Activated CD4-positive, alpha-beta T cell treated with anti-CD3 and anti-CD28 coated beads, Interleukin-2, amount 10 ng/mL, durations not matched to agents 24 days and 14 days (primary cell): ENCODE data around the gene GOLGA8S. TPM values are rescaled to one million over a fixed set of nuclear protein-coding genes. Genes with fewer than 3 reads are reported as not detected.
"Not testable (repeated sequence)": the region's sequence is repeated elsewhere in the genome, so short reads cannot be mapped to it uniquely, and the experiment has no call there.

Source experiments
- DNase-seq: peaks from one replicate; pipeline ENCODE4 v3.0.0; 2022
- H3K27ac Mint-ChIP-seq: one replicate; pipeline ENCODE4 v1.8.0; 2022; ENCODE audit warnings: mild to moderate bottlenecking, mixed read lengths
- H3K27me3 Mint-ChIP-seq: one replicate; pipeline ENCODE4 v1.8.0; 2022; ENCODE audit warnings: mixed read lengths
- H3K36me3 Mint-ChIP-seq: one replicate; pipeline ENCODE4 v1.8.0; 2022; ENCODE audit warnings: low read depth, mild to moderate bottlenecking, mixed read lengths
- H3K4me1 Mint-ChIP-seq: one replicate; pipeline ENCODE4 v1.8.0; 2021; ENCODE audit warnings: mixed read lengths
- H3K4me3 Mint-ChIP-seq: one replicate; pipeline ENCODE4 v1.8.0; 2022; ENCODE audit warnings: mild to moderate bottlenecking, moderate library complexity, mixed read lengths
- H3K9me3 Mint-ChIP-seq: one replicate; pipeline ENCODE4 v1.8.0; 2021; ENCODE audit warnings: mixed read lengths
- intact Hi-C: fragments of 100-400 bp; cut with micrococcal nuclease; formaldehyde crosslinking; loops from one replicate; pipeline ENCODE4 v1.15.1; 2023
- total RNA-seq: library from RNA; stranded (reverse); gene quantifications from 2 replicates; pipeline ENCODE4 v1.2.3, GENCODE V29; 2022

The GOLGA8S gene
- total RNA-seq, result 0.07 TPM in 2 replicates

GRCh38 chr15:23354448-23354847 is at the start of gene GOLGA8S:
Gene GOLGA8S, plus strand, starts transcription at chr15:23354748. Its CDS starts 62 bp downstream, at chr15:23354810.
- intact Hi-C loops, H3K27ac Mint-ChIP-seq, DNase-seq, H3K4me3 Mint-ChIP-seq, H3K36me3 Mint-ChIP-seq, H3K27me3 Mint-ChIP-seq, H3K9me3 Mint-ChIP-seq, H3K4me1 Mint-ChIP-seq: not testable (repeated sequence)

GRCh38 chr15:23304805-23305204 is 49.7 kb upstream of the GOLGA8S start:
- H3K9me3 Mint-ChIP-seq, H3K27me3 Mint-ChIP-seq, intact Hi-C loops: not testable (repeated sequence)
- DNase-seq, result peak; percentile 15
- H3K4me1 Mint-ChIP-seq, result peaks cover 26% of the 10 kb centered on the region
- H3K36me3 Mint-ChIP-seq, result peaks cover 20% of the 10 kb centered on the region
- H3K27ac Mint-ChIP-seq, result peak overlapping the region; percentile 3
- peak overlapping the region; percentile 99 for H3K4me3 Mint-ChIP-seq

GRCh38 chr15:23305921-23306320 is 48.6 kb upstream of the GOLGA8S start:
- intact Hi-C loops, H3K27ac Mint-ChIP-seq, H3K9me3 Mint-ChIP-seq, H3K27me3 Mint-ChIP-seq: not testable (repeated sequence)
- H3K36me3 Mint-ChIP-seq, result peaks cover 24% of the 10 kb centered on the region
- peaks cover 26% of the 10 kb centered on the region for H3K4me1 Mint-ChIP-seq
- DNase-seq, result peak; percentile 38
- peak overlapping the region; percentile 1 for H3K4me3 Mint-ChIP-seq

GRCh38 chr15:23311233-23311632 is 43.3 kb upstream of the GOLGA8S start:
- DNase-seq, result peak; percentile 45
- H3K27ac Mint-ChIP-seq, result not testable (repeated sequence)

GRCh38 chr15:23334096-23334495 is 20.5 kb upstream of the GOLGA8S start, which contains the start of gene GOLGA6L26:
Gene GOLGA6L26, minus strand, starts transcription at chr15:23334196. Its CDS starts 61 bp downstream, at chr15:23334135.
- DNase-seq, H3K27me3 Mint-ChIP-seq, intact Hi-C loops, H3K9me3 Mint-ChIP-seq, H3K27ac Mint-ChIP-seq, H3K4me1 Mint-ChIP-seq, H3K4me3 Mint-ChIP-seq, H3K36me3 Mint-ChIP-seq: not testable (repeated sequence)

More at GRCh38 chr15:23311233-23311632, 43.3 kb upstream of the GOLGA8S start:
- H3K9me3 Mint-ChIP-seq, H3K4me3 Mint-ChIP-seq, H3K27me3 Mint-ChIP-seq, intact Hi-C loops: not testable (repeated sequence)
- Mint-ChIP-seq H3K36me3 (peaks cover 20% of the 10 kb centered on the region), H3K4me1 (peaks cover 11% of the 10 kb centered on the region)

GRCh38 chr15:23362622-23363021 is 8.1 kb downstream of the GOLGA8S start:
- H3K27ac Mint-ChIP-seq, intact Hi-C loops, H3K4me1 Mint-ChIP-seq: not testable (repeated sequence)

GRCh38 chr15:23364261-23364660 is 9.7 kb downstream of the GOLGA8S start:
- H3K27me3 Mint-ChIP-seq, DNase-seq, H3K4me3 Mint-ChIP-seq, intact Hi-C loops, H3K27ac Mint-ChIP-seq, H3K4me1 Mint-ChIP-seq, H3K36me3 Mint-ChIP-seq, H3K9me3 Mint-ChIP-seq: not testable (repeated sequence)

More at GRCh38 chr15:23362622-23363021, 8.1 kb downstream of the GOLGA8S start:
- not testable (repeated sequence) for H3K27me3 Mint-ChIP-seq, H3K4me3 Mint-ChIP-seq, H3K36me3 Mint-ChIP-seq, H3K9me3 Mint-ChIP-seq
- DNase-seq, result peak; percentile 55

- no peak for DNase-seq
- Mint-ChIP-seq H3K4me1 (no peaks in the 10 kb centered on the region), H3K27me3 (peaks cover 4% of the 10 kb centered on the region), H3K27ac (no peak overlapping the region), H3K4me3 (no peak overlapping the region), H3K9me3 (no peaks in the 10 kb centered on the region), H3K36me3 (no peaks in the 10 kb centered on the region)
- intact Hi-C loops, result no loop called here
Measured at GRCh38 chr15:23370578-23370977, 16.0 kb downstream of the GOLGA8S start.

- DNase-seq, result peak; percentile 8
- H3K9me3 Mint-ChIP-seq, H3K27me3 Mint-ChIP-seq, H3K4me1 Mint-ChIP-seq, H3K36me3 Mint-ChIP-seq, H3K4me3 Mint-ChIP-seq, intact Hi-C loops, H3K27ac Mint-ChIP-seq: not testable (repeated sequence)
Measured at GRCh38 chr15:23371134-23371533, 16.6 kb downstream of the GOLGA8S start.

GRCh38 chr15:23371868-23372267 is 17.3 kb downstream of the GOLGA8S start:
- H3K27me3 Mint-ChIP-seq, H3K4me1 Mint-ChIP-seq, DNase-seq, H3K27ac Mint-ChIP-seq, H3K9me3 Mint-ChIP-seq, H3K36me3 Mint-ChIP-seq, intact Hi-C loops, H3K4me3 Mint-ChIP-seq: not testable (repeated sequence)

- Mint-ChIP-seq H3K9me3 (no peaks in the 10 kb centered on the region), H3K4me3 (no peak overlapping the region), H3K27ac (no peak overlapping the region), H3K4me1 (no peaks in the 10 kb centered on the region), H3K36me3 (no peaks in the 10 kb centered on the region), H3K27me3 (peaks cover 4% of the 10 kb centered on the region)
- intact Hi-C loops, result no loop called here
- no peak for DNase-seq
Measured at GRCh38 chr15:23372284-23372683, 17.7 kb downstream of the GOLGA8S start.

- H3K27ac Mint-ChIP-seq, H3K27me3 Mint-ChIP-seq, H3K4me3 Mint-ChIP-seq, DNase-seq, intact Hi-C loops, H3K4me1 Mint-ChIP-seq, H3K36me3 Mint-ChIP-seq, H3K9me3 Mint-ChIP-seq: not testable (repeated sequence)
Measured at GRCh38 chr15:23372891-23373600, 18.5 kb downstream of the GOLGA8S start.

GRCh38 chr15:23374226-23374625 is 19.7 kb downstream of the GOLGA8S start:
- H3K27ac Mint-ChIP-seq, intact Hi-C loops, DNase-seq, H3K9me3 Mint-ChIP-seq, H3K36me3 Mint-ChIP-seq, H3K4me1 Mint-ChIP-seq, H3K4me3 Mint-ChIP-seq, H3K27me3 Mint-ChIP-seq: not testable (repeated sequence)

GRCh38 chr15:23378946-23379345 is 24.4 kb downstream of the GOLGA8S start:
- not testable (repeated sequence) for H3K27me3 Mint-ChIP-seq, H3K36me3 Mint-ChIP-seq, H3K9me3 Mint-ChIP-seq

GRCh38 chr15:23380700-23381099 is 26.2 kb downstream of the GOLGA8S start:
- H3K4me3 Mint-ChIP-seq, H3K27me3 Mint-ChIP-seq, intact Hi-C loops, H3K36me3 Mint-ChIP-seq, H3K9me3 Mint-ChIP-seq, H3K4me1 Mint-ChIP-seq, DNase-seq, H3K27ac Mint-ChIP-seq: not testable (repeated sequence)

More at GRCh38 chr15:23378946-23379345, 24.4 kb downstream of the GOLGA8S start:
- DNase-seq, intact Hi-C loops, H3K4me1 Mint-ChIP-seq, H3K4me3 Mint-ChIP-seq, H3K27ac Mint-ChIP-seq: not testable (repeated sequence)
